Vagina (tissue), 2 donors: ENCODE measurements around the gene CYP2J2. TPM values are rescaled to one million over a fixed set of nuclear protein-coding genes. Genes with fewer than 3 reads are reported as not detected.
"Not testable (repeated sequence)": the region's sequence is repeated elsewhere in the genome, so short reads cannot be mapped to it uniquely, and the experiment has no call there.

ENCODE experiments used
- DNase-seq, 2 donors: peaks; one replicate each; pipeline ENCODE4 v3.0.0-alpha.2; 2017; ENCODE audit errors: extremely low spot score in 2 of 2
- H3K27ac ChIP-seq: fragments of 200-600 bp; sonication (generic); one replicate; pipeline ENCODE4 v1.5.1; 2019
- H3K27me3 ChIP-seq: fragments of 200-600 bp; sonication (generic); one replicate; pipeline ENCODE4 v1.5.1; 2019
- H3K36me3 ChIP-seq, 2 donors: fragments of 200-600 bp; sonication (generic); one replicate each; pipeline ENCODE4 v1.5.1; 2017 to 2019
- H3K4me1 ChIP-seq: fragments of 200-600 bp; sonication (generic); one replicate; pipeline ENCODE4 v1.5.1; 2019
- H3K4me3 ChIP-seq, 2 donors: fragments of 200-600 bp; sonication (generic); 1 replicate in 1 of 2; 2 replicates in 1 of 2; pipeline ENCODE4 v1.5.1; 2016 to 2019
- H3K9me3 ChIP-seq: fragments of 200-600 bp; sonication (generic); one replicate; pipeline ENCODE4 v1.5.1; 2019
- CTCF ChIP-seq, 3 experiments: fragments of 450-650 bp in 2 of 3; fragments of 200-600 bp in 1 of 3; sonication (generic) in 1 of 3; IDR thresholded peaks; one replicate each; pipeline ENCODE4 v1.5.1; 2017 to 2019; ENCODE audit warnings: antibody characterized with exemption in 3 of 3, mild to moderate bottlenecking in 2 of 3, moderate library complexity in 2 of 3
- POLR2A ChIP-seq, 2 donors: fragments of 450-650 bp; IDR thresholded peaks; one replicate each; pipeline ENCODE4 v1.6.1; 2017; ENCODE audit warnings: antibody characterized with exemption in 2 of 2, mild to moderate bottlenecking in 2 of 2, moderate library complexity in 2 of 2
- POLR2AphosphoS5 ChIP-seq, 2 donors: sonication (generic); formaldehyde crosslinking; IDR thresholded peaks; one replicate each; pipeline ENCODE4 v1.9.0; 2017; ENCODE audit warnings: antibody characterized with exemption in 2 of 2, mild to moderate bottlenecking in 2 of 2, low read depth in 1 of 2; ENCODE audit not compliant: insufficient read depth in 1 of 2
- intact Hi-C: fragments of 100-400 bp; cut with DNase I; formaldehyde crosslinking; loops from one replicate; pipeline ENCODE4 v1.15.1; 2023
- total RNA-seq: library from RNA; depleted of rRNA; stranded (reverse); fragments of >200 nt; gene quantifications from one replicate; pipeline ENCODE4 v1.2.3, GENCODE V29; 2016

The CYP2J2 gene
- 0.74 TPM for total RNA-seq

GRCh38 chr1:59926381-59927123, at the start of gene CYP2J2:
Gene CYP2J2 (minus strand): TSS chr1:59926773. CDS start chr1:59926746, 27 bp downstream.
- Histone ChIP-seq H3K27me3 (no peaks in the 10 kb centered on the region), H3K4me1 (peaks cover 11% of the 10 kb centered on the region), H3K27ac (no peak within 1 kb of the TSS), H3K9me3 (no peaks in the 10 kb centered on the region), H3K36me3 (no peaks in the 10 kb centered on the region), H3K4me3 (peak within 1 kb of the TSS; percentile 47 to 53)
- DNase-seq = no peak
- TF ChIP-seq POLR2A (IDR thresholded peaks at IDR 0.05) = no peak
- no peak for TF ChIP-seq POLR2AphosphoS5 (IDR thresholded peaks at IDR 0.05; ENCODE audit: insufficient read depth in 1 of 2, low read depth in 1 of 2)
- no peak for TF ChIP-seq CTCF (IDR thresholded peaks at IDR 0.05)
- intact Hi-C loops = no loop called here

- Histone ChIP-seq H3K4me3 (no peak overlapping the region), H3K27ac (no peak overlapping the region), H3K27me3 (no peaks in the 10 kb centered on the region), H3K4me1 (peaks cover 4% of the 10 kb centered on the region), H3K9me3 (no peaks in the 10 kb centered on the region), H3K36me3 (no peaks in the 10 kb centered on the region)
- TF ChIP-seq POLR2A (IDR thresholded peaks at IDR 0.05) = no peak
- DNase-seq = no peak
- intact Hi-C loops = loop anchor here (10.0 kb wide), 1 partner anchor 1071 kb away; no protein-coding TSS in a partner anchor
Observed at GRCh38 chr1:59973719-59974118, 47.1 kb upstream of the CYP2J2 start.

GRCh38 chr1:59972216-59972927, 45.8 kb upstream of the CYP2J2 start:
- no peaks in the 10 kb centered on the region for H3K36me3 ChIP-seq
- no peak overlapping the region for H3K27ac ChIP-seq
- no peak for DNase-seq
- peaks cover 4% of the 10 kb centered on the region for H3K4me1 ChIP-seq
- no peaks in the 10 kb centered on the region for H3K9me3 ChIP-seq
- no peak overlapping the region for H3K4me3 ChIP-seq
- intact Hi-C loops = loop anchor here (10.0 kb wide), 1 partner anchor 1072 kb away; no protein-coding TSS in a partner anchor
- H3K27me3 ChIP-seq = no peaks in the 10 kb centered on the region
- TF ChIP-seq CTCF (IDR thresholded peaks at IDR 0.05) (no peak), POLR2AphosphoS5 (IDR thresholded peaks at IDR 0.05; ENCODE audit: insufficient read depth in 1 of 2, low read depth in 1 of 2) (no peak)

GRCh38 chr1:59971464-59971911, 44.9 kb upstream of the CYP2J2 start:
- Histone ChIP-seq H3K27me3 (no peaks in the 10 kb centered on the region), H3K36me3 (no peaks in the 10 kb centered on the region), H3K4me1 (peaks cover 4% of the 10 kb centered on the region), H3K9me3 (no peaks in the 10 kb centered on the region), H3K27ac (no peak overlapping the region), H3K4me3 (no peak overlapping the region)
- no peak for DNase-seq
- intact Hi-C loops = loop anchor here (10.0 kb wide), 1 partner anchor 1073 kb away; no protein-coding TSS in a partner anchor
- peak; percentile 45 to 72 (median 70) for TF ChIP-seq CTCF (IDR thresholded peaks at IDR 0.05)
- no peak for TF ChIP-seq POLR2A (IDR thresholded peaks at IDR 0.05)
- TF ChIP-seq POLR2AphosphoS5 (IDR thresholded peaks at IDR 0.05; ENCODE audit: insufficient read depth in 1 of 2, low read depth in 1 of 2) = no peak

- not testable (repeated sequence) for H3K9me3 ChIP-seq, H3K4me3 ChIP-seq, DNase-seq, H3K27ac ChIP-seq, H3K4me1 ChIP-seq, H3K27me3 ChIP-seq, H3K36me3 ChIP-seq
- intact Hi-C loops = loop anchor here (10.0 kb wide), 1 partner anchor 1075 kb away; no protein-coding TSS in a partner anchor
Observed at GRCh38 chr1:59969542-59970175, 43.1 kb upstream of the CYP2J2 start.

GRCh38 chr1:59968746-59969145, 42.2 kb upstream of the CYP2J2 start:
- intact Hi-C loops, H3K4me3 ChIP-seq, H3K9me3 ChIP-seq, H3K4me1 ChIP-seq, H3K36me3 ChIP-seq, H3K27me3 ChIP-seq, DNase-seq, H3K27ac ChIP-seq: not testable (repeated sequence)
